Kidney glomerular epithelial cell (primary cell): ENCODE results near the gene ADAMTS14.

ENCODE experiments used
- DNase-seq: peaks from one replicate; lab custom pipeline; 2025; lab: John Stamatoyannopoulos, UW

Gene ADAMTS14

GRCh38 chr10:70773461-70773860, 101.2 kb downstream of the ADAMTS14 start:
- no peak for DNase-seq

- no peak for DNase-seq
Measured at GRCh38 chr10:70773965-70774809, 101.9 kb downstream of the ADAMTS14 start.

- DNase-seq: no peak
Measured at GRCh38 chr10:70774810-70775678, 102.7 kb downstream of the ADAMTS14 start.

- DNase-seq: no peak
Measured at GRCh38 chr10:70775679-70776454, 103.6 kb downstream of the ADAMTS14 start.

- no peak for DNase-seq
Measured at GRCh38 chr10:70776455-70777005, 104.2 kb downstream of the ADAMTS14 start.

- DNase-seq: no peak
Measured at GRCh38 chr10:70777063-70777875, 105.0 kb downstream of the ADAMTS14 start.

- DNase-seq: no peak
Measured at GRCh38 chr10:70778267-70778924, 106.1 kb downstream of the ADAMTS14 start.

- no peak for DNase-seq
Measured at GRCh38 chr10:70779088-70779487, 106.8 kb downstream of the ADAMTS14 start.

GRCh38 chr10:70779511-70780369, 107.4 kb downstream of the ADAMTS14 start:
- DNase-seq: no peak

- no peak for DNase-seq
Measured at GRCh38 chr10:70780370-70780760, 108.1 kb downstream of the ADAMTS14 start.

GRCh38 chr10:70780772-70781171, 108.5 kb downstream of the ADAMTS14 start:
- DNase-seq: no peak

- no peak for DNase-seq
Measured at GRCh38 chr10:70781461-70782051, 109.2 kb downstream of the ADAMTS14 start.

GRCh38 chr10:70782086-70782745, 109.9 kb downstream of the ADAMTS14 start:
- no peak for DNase-seq

GRCh38 chr10:70782746-70783680, 110.7 kb downstream of the ADAMTS14 start:
- no peak for DNase-seq

GRCh38 chr10:70784016-70784415, 111.7 kb downstream of the ADAMTS14 start:
- no peak for DNase-seq

- DNase-seq: peak; percentile 31
Measured at GRCh38 chr10:70784471-70784870, 112.2 kb downstream of the ADAMTS14 start.

- DNase-seq: no peak
Measured at GRCh38 chr10:70785190-70785589, 112.9 kb downstream of the ADAMTS14 start, which contains the start of gene TBATA. Gene TBATA, minus strand, starts transcription at chr10:70785377. Its CDS starts 1,998 bp downstream, at chr10:70783379.
